Activated CD4-positive, alpha-beta T cell treated with anti-CD3 and anti-CD28 coated beads for 24 hours (primary cell): Measurements from ENCODE around the gene ATP11A.
"Not testable (repeated sequence)": the region's sequence is repeated elsewhere in the genome, so short reads cannot be mapped to it uniquely, and the experiment has no call there.

Experiments
- DNase-seq, 2 donors: peaks; one replicate each; pipeline ENCODE4 v3.0.0-alpha.2; 2020; ENCODE audit warnings: low read depth in 2 of 2

The ATP11A gene

GRCh38 chr13:112877976-112878955, 188.4 kb downstream of the ATP11A start:
- no peak for DNase-seq

DNA sequence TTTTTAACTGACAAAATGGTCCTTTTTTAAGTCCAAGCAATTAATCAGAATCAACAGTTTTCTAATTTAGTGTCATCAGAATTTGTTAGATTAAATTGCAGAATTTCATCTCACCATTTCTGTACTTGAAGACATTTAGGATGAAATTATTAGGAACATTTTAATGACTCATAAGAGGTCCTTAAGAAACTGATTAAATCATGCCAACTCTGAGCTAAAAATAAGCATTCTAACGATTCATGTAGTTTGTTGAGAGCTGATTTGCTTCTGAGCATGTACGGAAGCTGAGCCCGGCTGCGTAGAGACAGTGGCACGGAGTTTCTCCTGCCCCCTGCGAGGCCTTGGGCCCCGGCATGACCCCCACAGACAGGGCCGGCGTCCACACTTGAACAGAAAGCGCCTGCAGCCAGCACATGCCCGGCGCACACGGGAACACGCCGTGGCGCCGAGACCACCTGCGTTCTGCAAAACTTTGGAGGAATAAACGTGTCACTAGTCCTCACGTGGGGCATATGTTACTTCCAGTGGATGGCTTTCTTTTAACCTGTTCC, 189.5 kb downstream of the ATP11A start:
- DNase-seq: no peak

GRCh38 chr13:112880221-112880641, 190.4 kb downstream of the ATP11A start:
- DNase-seq: no peak

DNA sequence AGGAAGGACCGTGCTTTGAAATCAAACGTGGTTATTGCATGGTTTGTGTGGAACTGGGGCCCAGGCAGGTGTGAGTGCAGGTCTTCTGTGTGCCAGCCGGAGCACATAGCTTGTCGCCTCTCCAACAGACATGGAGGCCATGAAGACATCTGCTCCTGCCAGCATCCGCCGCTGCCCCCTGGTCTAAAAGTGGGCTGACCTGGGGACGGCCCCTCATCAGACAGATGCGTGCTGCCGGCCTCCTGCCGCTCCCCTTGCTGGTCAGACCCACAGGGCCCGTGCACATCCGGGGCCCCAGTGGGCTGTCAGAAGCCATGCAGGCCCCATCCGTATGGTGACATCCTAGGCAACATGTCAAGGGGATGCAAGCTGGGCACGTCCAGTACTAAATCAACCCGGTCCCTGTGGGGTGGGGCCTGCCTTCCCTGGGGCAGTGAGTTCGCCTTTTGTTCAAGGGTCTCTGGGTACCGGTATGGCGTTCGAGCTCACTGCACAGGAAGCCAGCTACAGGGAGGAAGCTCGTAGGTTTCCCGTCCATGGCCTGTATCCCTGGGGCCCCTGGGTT, 191.2 kb downstream of the ATP11A start:
- no peak for DNase-seq

- DNase-seq: no peak
Observed at GRCh38 chr13:112881656-112882554, 192.1 kb downstream of the ATP11A start.

DNA sequence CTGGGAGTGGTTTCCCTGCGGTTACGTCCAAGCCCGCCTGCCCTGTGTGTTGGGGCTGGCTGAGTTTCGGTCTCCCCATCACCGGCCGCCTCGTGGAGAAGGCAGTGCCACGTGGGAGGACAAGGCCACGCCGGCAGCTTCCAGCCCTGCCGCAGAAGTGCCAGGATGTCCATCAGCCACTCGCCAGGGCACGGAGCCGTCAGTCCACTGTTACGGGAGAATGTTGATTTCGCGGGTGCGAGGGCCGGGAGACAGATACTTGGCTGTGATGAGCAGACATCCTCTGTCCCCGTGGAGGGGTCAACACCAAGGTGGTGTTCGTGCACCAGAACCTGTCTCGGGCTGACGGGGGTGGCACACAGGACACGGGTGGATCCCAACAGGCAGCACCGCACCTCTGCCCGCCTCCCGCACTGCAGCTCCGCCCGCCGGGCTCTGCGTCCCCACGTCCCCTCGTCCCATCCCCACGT, 192.8 kb downstream of the ATP11A start:
- no peak for DNase-seq

DNA sequence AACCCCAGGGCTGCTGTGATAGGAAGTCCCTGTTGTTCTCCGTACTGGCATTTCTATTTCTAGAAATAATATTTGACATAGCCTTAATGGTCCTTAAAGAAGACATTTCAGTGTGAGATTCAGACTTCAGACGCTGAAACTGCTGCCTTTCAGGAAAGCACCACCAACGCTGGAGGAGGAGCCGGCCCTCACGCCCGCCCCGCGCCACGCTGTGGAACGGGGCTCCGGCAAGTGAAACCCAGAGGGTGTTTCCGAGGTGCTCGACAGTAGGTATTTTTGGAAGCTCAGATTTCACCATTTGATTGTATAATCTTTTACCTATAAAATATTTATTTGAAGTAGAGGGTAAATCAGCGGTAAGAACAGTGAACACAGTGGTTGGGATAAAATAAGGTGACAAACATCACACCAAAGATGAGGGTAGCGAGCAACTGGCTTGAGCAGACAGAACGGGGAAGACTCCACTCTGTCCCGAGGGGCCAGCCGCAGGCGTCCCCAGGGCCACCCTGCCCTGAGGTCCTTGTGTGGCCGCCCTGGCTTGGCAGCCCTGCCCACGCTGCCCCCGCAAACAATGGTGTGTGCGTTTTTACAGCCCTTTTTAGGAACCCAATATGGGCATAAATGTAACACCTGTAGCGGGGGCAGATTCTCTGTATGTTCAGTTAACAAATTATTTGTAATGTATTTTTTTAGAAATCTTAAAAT, 193.6 kb downstream of the ATP11A start:
- no peak for DNase-seq

DNA sequence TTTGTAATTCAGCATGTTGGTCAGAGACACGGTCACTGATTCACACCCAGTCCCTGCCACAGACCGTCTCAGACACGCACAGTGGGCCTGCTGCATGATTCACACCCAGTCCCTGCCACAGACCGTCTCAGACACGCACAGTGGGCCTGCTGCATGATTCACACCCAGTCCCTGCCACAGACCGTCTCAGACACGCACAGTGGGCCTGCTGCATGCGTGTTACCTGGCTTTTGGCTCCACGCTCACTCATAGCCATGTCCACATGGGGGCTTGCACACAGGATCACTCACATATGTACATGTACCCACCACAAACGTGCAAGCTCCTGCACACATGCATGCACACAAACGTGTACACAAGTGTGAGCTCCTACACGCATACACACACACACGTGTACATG, 194.9 kb downstream of the ATP11A start:
- DNase-seq: not testable (repeated sequence)

GRCh38 chr13:112885242-112885781, 195.5 kb downstream of the ATP11A start:
- DNase-seq: no peak

- no peak for DNase-seq
Observed at GRCh38 chr13:112885782-112886268, 196.0 kb downstream of the ATP11A start.

GRCh38 chr13:112887151-112887550, 197.3 kb downstream of the ATP11A start:
- no peak for DNase-seq

- DNase-seq: no peak
Observed at GRCh38 chr13:112887557-112887991, 197.7 kb downstream of the ATP11A start.

GRCh38 chr13:112888238-112889111, 198.6 kb downstream of the ATP11A start:
- no peak for DNase-seq

DNA sequence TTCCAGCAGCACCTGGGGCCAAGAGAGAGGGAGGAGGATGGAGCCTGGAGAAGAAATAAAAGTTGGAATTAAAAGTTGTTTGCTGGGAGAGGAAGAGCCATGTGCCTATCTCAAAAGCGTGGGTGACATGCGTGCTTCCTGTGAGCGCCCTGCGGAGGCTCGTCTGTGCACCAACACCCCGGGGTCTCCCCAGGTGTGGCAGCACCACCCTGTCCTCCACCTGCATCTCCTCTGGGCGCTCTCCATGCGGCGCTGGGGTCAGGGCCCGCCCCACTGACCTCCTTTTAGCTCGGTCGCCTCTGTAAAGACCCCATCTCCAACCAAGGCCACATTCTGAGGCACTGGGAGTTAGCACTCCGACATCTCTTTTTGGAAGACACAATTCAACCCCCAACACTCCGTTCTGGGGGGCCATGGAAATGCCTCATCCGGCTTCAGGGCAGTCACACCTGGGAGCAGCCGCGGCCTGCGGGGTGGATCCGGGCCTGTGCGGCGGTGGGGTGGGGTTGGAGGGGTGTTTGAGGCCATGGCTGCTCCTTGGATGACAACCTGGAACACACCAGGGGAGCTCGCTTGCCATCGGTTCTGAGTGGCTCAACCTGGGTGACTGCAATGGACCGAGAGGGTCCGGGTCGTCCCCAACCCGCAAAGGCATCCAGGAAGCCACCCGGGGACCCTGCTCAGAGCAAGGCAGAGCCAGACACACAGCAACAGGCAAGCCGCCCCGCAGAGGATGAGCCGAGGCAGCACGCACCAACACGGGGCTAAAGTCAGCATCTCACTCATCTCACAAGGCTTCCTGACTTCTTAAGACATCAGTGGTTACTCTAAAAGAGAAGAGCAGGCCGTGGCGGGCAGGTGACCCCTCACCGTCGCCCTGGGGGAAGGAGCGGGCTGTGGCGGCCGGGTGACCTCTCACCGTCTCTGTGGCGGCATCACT, 199.8 kb downstream of the ATP11A start:
- DNase-seq: no peak

DNA sequence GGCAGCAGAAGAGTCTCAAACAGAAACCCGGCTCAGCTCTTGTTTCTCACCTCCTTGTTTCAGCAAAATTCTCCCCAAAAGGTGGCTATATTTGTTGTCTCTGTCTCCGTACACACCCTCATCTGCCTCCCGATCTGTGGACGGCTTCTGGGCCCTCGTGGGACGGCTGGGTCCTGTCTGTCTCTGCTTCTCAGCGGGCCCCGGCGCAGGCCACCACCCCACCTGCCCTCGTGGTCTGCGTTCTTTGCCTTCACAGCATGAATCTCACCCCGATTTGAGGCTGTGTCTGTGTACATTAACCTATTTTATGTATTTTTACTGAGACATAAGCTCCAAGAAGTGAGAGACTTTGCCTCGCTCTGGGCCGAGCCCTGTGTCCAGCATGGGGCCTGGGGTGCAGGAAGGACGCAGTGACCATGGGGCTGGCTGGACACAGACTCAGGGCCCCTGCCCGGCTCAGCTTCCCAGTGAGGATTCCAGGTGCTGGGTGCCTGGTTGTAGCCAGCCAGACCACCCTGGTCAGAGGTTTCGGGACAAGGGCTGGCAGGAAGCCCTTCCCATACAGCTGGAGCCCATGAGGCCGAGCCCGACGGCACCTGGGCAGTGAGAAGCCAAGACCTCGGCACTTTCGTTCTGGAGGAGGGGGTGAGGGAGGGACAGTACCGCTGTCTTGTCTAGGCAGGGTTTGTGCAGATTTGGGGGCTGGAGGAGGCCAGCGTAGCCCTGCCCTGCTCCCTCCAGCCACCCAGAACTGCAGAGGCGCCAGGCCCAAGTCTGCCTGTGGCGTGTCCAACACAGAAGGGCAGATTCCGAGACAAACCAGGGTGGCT, 200.7 kb downstream of the ATP11A start:
- no peak for DNase-seq

- DNase-seq: no peak
Observed at GRCh38 chr13:112891477-112892401, 201.9 kb downstream of the ATP11A start.
